GM12875 (cell line): ENCODE data around the gene AK2.

Experiments
- H3K4me3 ChIP-seq: one replicate; pipeline ENCODE4 v1.5.1; 2011; ENCODE audit warnings: low read depth, low read length, control low read depth
- CTCF ChIP-seq: IDR thresholded peaks from 2 replicates; pipeline ENCODE4 v1.5.1; 2011; ENCODE audit warnings: low read depth, mild to moderate bottlenecking, control low read depth, inconsistent platforms, low read length, moderate library complexity, borderline replicate concordance; ENCODE audit not compliant: insufficient read depth

The AK2 gene

GRCh38 chr1:32971156-32971555 lies 65.5 kb downstream of the AK2 start:
- H3K4me3 ChIP-seq, result no peak overlapping the region

GRCh38 chr1:32969566-32969965 lies 67.1 kb downstream of the AK2 start:
- no peak for TF ChIP-seq CTCF
- no peak overlapping the region for H3K4me3 ChIP-seq

More at GRCh38 chr1:32971156-32971555, 65.5 kb downstream of the AK2 start:
- TF ChIP-seq CTCF, result no peak

GRCh38 chr1:32967888-32968568 lies 68.7 kb downstream of the AK2 start:
- TF ChIP-seq CTCF, result no peak
- H3K4me3 ChIP-seq, result no peak overlapping the region

DNA sequence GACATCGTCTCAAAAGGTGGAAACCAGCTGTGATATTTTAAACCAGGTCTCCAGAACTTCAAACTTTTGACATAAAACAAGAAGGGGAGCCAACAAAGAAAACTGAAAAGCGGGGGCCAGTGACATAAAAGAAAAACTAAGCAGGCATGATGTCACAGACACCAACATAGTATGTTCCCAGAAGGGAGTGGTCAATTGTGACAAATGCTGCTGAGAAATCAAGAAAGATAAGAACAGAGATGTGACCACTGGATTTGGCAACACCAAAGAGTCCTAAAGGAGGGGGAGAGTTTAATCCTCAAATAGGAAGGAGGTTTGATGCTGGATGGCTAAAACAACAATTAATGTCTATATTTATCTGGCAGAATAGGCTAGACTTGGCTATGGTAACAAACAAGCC lies 69.8 kb downstream of the AK2 start:
- no peak for TF ChIP-seq CTCF
- H3K4me3 ChIP-seq, result no peak overlapping the region

DNA sequence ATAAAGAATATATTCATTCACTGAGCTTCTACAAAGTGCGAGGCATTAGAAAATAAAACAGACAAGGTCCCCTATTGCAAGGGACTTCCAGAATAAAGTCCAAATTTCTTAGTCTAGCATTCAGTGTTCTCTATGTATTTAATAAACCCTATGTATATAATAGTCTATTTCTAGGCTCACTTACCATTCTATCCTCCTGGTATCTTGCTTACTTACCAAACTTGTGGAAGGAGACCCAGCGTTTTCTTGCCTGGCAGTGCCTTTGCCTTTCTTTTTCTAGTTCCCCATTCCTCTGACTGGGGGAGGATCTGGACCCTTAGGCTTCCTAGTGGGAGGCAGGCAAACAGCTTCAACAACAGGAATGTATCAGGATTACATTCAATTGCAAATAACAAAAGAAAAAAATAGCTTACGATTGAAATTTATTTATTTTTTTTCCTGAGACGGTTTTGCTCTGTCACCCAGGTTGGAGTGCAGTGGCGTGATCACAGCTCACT lies 71.4 kb downstream of the AK2 start:
- H3K4me3 ChIP-seq, result peak overlapping the region; percentile 26

GRCh38 chr1:32964461-32965250 lies 72.0 kb downstream of the AK2 start, which contains the start of gene RNF19B:
TSS of gene RNF19B (minus strand) at chr1:32964809. CDS start at chr1:32964685, 124 bp downstream.
- H3K4me3 ChIP-seq, result peak within 1 kb of the TSS; percentile 69
- TF ChIP-seq CTCF, result no peak

More for the DNA sequence above, 71.4 kb downstream of the AK2 start:
- TF ChIP-seq CTCF, result no peak
